Endothelial cell of coronary artery (primary cell): ENCODE measurements around the gene PLEKHA6. TPM values are rescaled to one million over a fixed set of nuclear protein-coding genes. Genes with fewer than 3 reads are reported as not detected.

Experiments used
- total RNA-seq: library from RNA; depleted of rRNA; stranded (reverse); fragments of >200 nt; gene quantifications from 2 replicates; pipeline ENCODE4 v1.2.3, GENCODE V29; 2014

The PLEKHA6 gene
- total RNA-seq: 2.9 and 5.0 TPM in 2 replicates

DNA sequence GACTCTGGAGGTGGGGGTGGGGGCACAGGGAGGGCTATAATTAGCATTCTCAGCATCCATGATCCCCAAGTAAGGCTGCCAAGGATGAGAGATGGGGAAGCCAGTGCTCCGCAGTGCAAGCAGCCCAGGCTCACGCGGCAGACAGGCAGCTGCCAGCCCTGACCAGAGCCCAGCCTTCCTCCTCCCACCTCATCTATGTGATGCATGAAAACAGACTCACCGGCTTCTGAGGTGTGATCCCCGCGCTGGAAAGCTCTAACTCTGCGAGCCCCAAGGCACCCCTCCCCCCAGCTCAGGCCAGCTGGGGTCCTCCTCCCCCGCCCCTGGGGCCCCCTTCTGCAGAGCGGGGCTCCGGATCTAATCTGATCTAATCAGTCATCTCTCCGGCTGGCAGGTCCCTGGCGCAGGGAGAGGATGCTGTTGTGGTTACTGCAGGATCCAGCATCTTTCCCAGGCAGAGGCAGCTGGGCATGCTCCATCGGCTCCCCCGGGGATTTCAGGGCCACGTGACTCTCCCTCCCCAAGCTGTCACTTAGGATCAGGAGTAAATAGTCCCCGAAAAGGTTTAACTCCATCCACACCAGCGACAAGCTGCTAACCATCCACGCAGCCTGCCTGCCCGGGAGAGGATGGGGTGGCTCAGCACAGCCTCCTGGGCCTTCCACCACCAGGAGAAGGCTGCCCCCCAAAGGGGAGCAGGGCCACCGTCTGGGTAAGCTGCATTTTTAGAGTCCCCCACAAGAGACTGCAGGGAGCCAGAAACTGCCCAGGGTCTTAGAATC, at the start of gene PLEKHA6:
TSS of gene PLEKHA6 (minus strand) at position 456 of the 782 bp plus-strand sequence. CDS start 86,202 bp downstream, outside the sequence.

GRCh38 chr1:204213668-204214662, 145.8 kb downstream of the PLEKHA6 start, which contains the start of gene GOLT1A:
GOLT1A (minus strand) TSS chr1:204213988; CDS start chr1:204213906, 82 bp downstream.

DNA sequence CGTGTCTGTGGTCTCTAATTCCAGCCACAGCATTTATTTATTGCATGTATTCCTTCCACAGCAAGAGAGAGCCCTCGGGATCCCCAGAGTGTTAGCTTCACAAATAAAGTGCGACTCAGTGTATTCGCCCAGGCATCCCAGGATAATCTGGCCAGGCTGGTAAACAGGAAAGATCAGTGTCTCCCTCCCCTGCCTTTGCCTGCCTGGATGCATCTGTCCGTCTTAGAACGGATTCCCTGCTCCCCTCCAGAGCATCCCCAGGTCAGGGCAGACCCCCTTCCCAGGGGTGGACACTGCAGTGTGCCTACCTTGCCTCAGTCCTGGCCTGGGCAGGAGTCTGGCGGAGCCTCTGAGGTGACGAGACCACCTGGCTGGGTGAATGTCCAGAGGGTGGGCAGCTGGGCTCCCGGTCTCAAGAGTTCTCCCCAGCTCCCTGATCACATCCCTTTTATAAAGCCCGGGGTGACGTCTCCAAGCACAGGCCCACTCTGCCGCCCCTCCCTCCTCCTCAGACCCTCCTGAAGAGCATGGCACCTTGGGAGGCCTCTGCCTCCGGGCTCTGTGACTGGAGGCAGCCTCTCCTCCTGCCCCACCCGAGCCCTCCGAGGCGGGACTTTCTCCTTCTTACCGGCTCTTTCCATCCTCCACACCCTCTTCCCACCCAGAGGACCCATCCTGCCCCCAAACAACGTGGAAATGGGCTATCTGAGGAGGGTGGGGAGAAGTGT, 163.5 kb downstream of the PLEKHA6 start, which contains the start of gene KISS1:
TSS of gene KISS1 (minus strand) at position 424 of the 728 bp plus-strand sequence. CDS start 3,615 bp downstream, outside the sequence.

Other genes starting within 250 kb of the PLEKHA6 start
- 7.5 and 14.3 TPM in 2 replicates for gene ETNK2, start 207.9 kb downstream of the PLEKHA6 start, total RNA-seq
- gene REN, start 193.6 kb downstream of the PLEKHA6 start, total RNA-seq: not detected in 2 replicates
- 0.45 and 0.56 TPM in 2 replicates for gene KISS1, start 163.4 kb downstream of the PLEKHA6 start, total RNA-seq
- 0.09 TPM in 1 of 2 replicates, not detected in the other for gene GOLT1A, start 145.9 kb downstream of the PLEKHA6 start, total RNA-seq
- 23.8 and 27.4 TPM in 2 replicates for gene PPP1R15B, start 51.9 kb upstream of the PLEKHA6 start, total RNA-seq
- 25.1 and 32.3 TPM in 2 replicates for gene PIK3C2B, start 134.9 kb upstream of the PLEKHA6 start, total RNA-seq
- 15.0 and 29.6 TPM in 2 replicates for gene MDM4, start 156.5 kb upstream of the PLEKHA6 start, total RNA-seq